ENCODE data around the gene NDUFA7.

NDUFA7 gene

GRCh38 chr19:8307965-8308866 is 13.0 kb downstream of the NDUFA7 start, which contains the start of gene CD320 (continued):
- peak; percentile 21; the same call in 1 of the 2 replicates for TF ChIP-seq ZNF639 (tag by site-specific recombination; IDR thresholded peaks at IDR 0.05)
- TF ChIP-seq ZNF416 (tag by site-specific recombination; IDR thresholded peaks at IDR 0.05), result no peak
- TF ChIP-seq ZNF843 (tag by site-specific recombination; IDR thresholded peaks at IDR 0.05), result peak; percentile 66; the same call in 1 of the 2 replicates
- TF ChIP-seq ZNF76 (tag by site-specific recombination; IDR thresholded peaks at IDR 0.05; ENCODE audit: borderline replicate concordance, low read depth), result peak; percentile 72
- peak; percentile 69 for TF ChIP-seq ZNF580 (tag by site-specific recombination; IDR thresholded peaks at IDR 0.05)
- TF ChIP-seq ZNF654 (tag by site-specific recombination; IDR thresholded peaks at IDR 0.05; ENCODE audit: low read depth), result 0 out of 2 replicates have a peak, but pooled peaks have one; percentile 1
- TF ChIP-seq ZNF366 (tag by site-specific recombination; conservative IDR thresholded peaks at IDR 0.05), result 0 out of 2 replicates have a peak, but pooled peaks have one; percentile 53
- TF ChIP-seq IKZF3 (tag by site-specific recombination; IDR thresholded peaks at IDR 0.05), result peak; percentile 28; the same call in 1 of the 2 replicates
- 0 out of 2 replicates have a peak, but pooled peaks have one; percentile 18 for TF ChIP-seq ZSCAN4 (tag by site-specific recombination; IDR thresholded peaks at IDR 0.05)
- peak; percentile 63; the same call in 1 of the 2 replicates for TF ChIP-seq ZNF660 (tag by site-specific recombination; IDR thresholded peaks at IDR 0.05)
- peak; percentile 70 for TF ChIP-seq KLF1 (tag by site-specific recombination; IDR thresholded peaks at IDR 0.05)
- peak; percentile 82; the same call in 1 of the 2 replicates for TF ChIP-seq KLF7 (tag by site-specific recombination; IDR thresholded peaks at IDR 0.05; ENCODE audit: borderline replicate concordance)
- TF ChIP-seq ZNF571 (tag by site-specific recombination; IDR thresholded peaks at IDR 0.05), result no peak
- TF ChIP-seq ZNF341 (tag by site-specific recombination; IDR thresholded peaks at IDR 0.05; ENCODE audit: low read depth), result 0 out of 2 replicates have a peak, but pooled peaks have one; percentile 24
- peak; percentile 81 for TF ChIP-seq KLF8 (tag by site-specific recombination; IDR thresholded peaks at IDR 0.05)
- peak; percentile 7; the same call in 1 of the 2 replicates for TF ChIP-seq OSR2 (tag by site-specific recombination; IDR thresholded peaks at IDR 0.05)

- Histone ChIP-seq H3K4me3 (ENCODE audit: low read depth, low read length) (peak overlapping the region; percentile 62), H3K4me1 (ENCODE audit: control insufficient read depth, insufficient read depth, low read length) (no peaks in the 10 kb centered on the region), H3K27ac (ENCODE audit: extremely low read depth, low read depth, low read length) (peak overlapping the region; percentile 50; the same call in 1 of the 2 replicates), H3K9me3 (ENCODE audit: control insufficient read depth, insufficient read depth, low read depth, low read length) (no peaks in the 10 kb centered on the region), H3K36me3 (ENCODE audit: control insufficient read depth in 2 of 2, insufficient read depth in 1 of 2, low read length in 2 of 2) (peaks cover 5 to 39% of the 10 kb centered on the region in 2 experiments; a peak in 2 of 3 replicates)
- ChIA-PET POLR2A (interaction anchor here (0.7 to 1.0 kb wide), 4 partner anchors 10 to 299 kb away, joined by 3 to 5 read pairs (median 4); partner anchors contain the start of genes NDUFA7 and RPS28), CTCF (interaction anchor here (0.7 kb wide), 1 partner anchor 24 kb away, joined by 3 read pairs; no protein-coding TSS in a partner anchor)
- TF ChIP-seq ZFHX2 (tag by site-specific recombination; conservative IDR thresholded peaks at IDR 0.05), result no peak; the same call in 1 of the 2 replicates
- TF ChIP-seq ZNF621 (tag by site-specific recombination; IDR thresholded peaks at IDR 0.05), result no peak
- 0 out of 2 replicates have a peak, but pooled peaks have one; percentile 74 for TF ChIP-seq ZNF391 (tag by site-specific recombination; IDR thresholded peaks at IDR 0.05; ENCODE audit: borderline replicate concordance, low read depth)
- TF ChIP-seq ZNF302 (tag by site-specific recombination; IDR thresholded peaks at IDR 0.05; ENCODE audit: low read depth), result no peak
- no peak for TF ChIP-seq YY2 (tag by site-specific recombination; IDR thresholded peaks at IDR 0.05)
- TF ChIP-seq INSM2 (tag by site-specific recombination; IDR thresholded peaks at IDR 0.05), result no peak
- TF ChIP-seq ZNF776 (tag by site-specific recombination; IDR thresholded peaks at IDR 0.05; ENCODE audit: borderline replicate concordance), result no peak
- no peak for TF ChIP-seq ZNF239 (tag by site-specific recombination; IDR thresholded peaks at IDR 0.05)
- TF ChIP-seq ZNF10 (tag by site-specific recombination; IDR thresholded peaks at IDR 0.05), result no peak
- TF ChIP-seq ZNF37A (tag by site-specific recombination; IDR thresholded peaks at IDR 0.05), result no peak
- no peak for TF ChIP-seq PRDM6 (tag by site-specific recombination; IDR thresholded peaks at IDR 0.05)
Observed at GRCh38 chr19:8307400-8307964, 13.7 kb downstream of the NDUFA7 start.
